Measurements from ENCODE around the gene LRSAM1. TPM values are rescaled to one million over a fixed set of nuclear protein-coding genes. Genes with fewer than 3 reads are reported as not detected.

LRSAM1 gene
- total RNA-seq, 4 donors from 2014 or later, result 15.5 to 26.5 (median 20.2) TPM

DNA sequence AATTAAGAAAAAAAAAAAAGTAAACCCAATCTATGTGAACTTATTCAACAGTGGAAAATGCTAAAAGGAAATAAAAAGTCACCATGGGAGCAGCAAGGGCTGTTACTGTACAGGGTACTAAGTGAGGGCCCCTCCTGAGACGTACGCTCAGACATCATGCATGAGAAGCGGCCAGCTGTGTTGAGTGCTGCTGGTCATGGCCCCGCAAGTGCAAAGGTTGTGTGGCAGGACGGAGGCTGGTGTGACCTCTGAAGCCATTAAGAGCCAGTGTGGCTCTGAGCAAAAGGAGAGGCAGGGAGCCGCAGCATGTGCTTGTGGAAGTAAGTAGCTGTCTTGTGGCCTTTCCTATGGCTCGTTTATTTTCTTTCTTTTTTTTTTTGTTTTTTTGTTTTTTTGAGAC, 30.3 kb upstream of the LRSAM1 start:
- no peak overlapping the region for H3K27ac ChIP-seq
- peaks cover 0 to 10% of the 10 kb centered on the region in 2 donors for H3K36me3 ChIP-seq
- no peak overlapping the region for H3K4me3 ChIP-seq
- no peaks in the 10 kb centered on the region for H3K9me3 ChIP-seq
- no peaks in the 10 kb centered on the region for H3K27me3 ChIP-seq
- H3K4me1 ChIP-seq, result peaks cover 7 to 49% (median 21%) of the 10 kb centered on the region in 3 donors
- ATAC-seq, result no peak
- TF ChIP-seq EP300 (IDR thresholded peaks at IDR 0.05) (no peak), POLR2AphosphoS5 (IDR thresholded peaks at IDR 0.05) (no peak), POLR2A (IDR thresholded peaks at IDR 0.05) (no peak)
- TF ChIP-seq, protein P1, sequence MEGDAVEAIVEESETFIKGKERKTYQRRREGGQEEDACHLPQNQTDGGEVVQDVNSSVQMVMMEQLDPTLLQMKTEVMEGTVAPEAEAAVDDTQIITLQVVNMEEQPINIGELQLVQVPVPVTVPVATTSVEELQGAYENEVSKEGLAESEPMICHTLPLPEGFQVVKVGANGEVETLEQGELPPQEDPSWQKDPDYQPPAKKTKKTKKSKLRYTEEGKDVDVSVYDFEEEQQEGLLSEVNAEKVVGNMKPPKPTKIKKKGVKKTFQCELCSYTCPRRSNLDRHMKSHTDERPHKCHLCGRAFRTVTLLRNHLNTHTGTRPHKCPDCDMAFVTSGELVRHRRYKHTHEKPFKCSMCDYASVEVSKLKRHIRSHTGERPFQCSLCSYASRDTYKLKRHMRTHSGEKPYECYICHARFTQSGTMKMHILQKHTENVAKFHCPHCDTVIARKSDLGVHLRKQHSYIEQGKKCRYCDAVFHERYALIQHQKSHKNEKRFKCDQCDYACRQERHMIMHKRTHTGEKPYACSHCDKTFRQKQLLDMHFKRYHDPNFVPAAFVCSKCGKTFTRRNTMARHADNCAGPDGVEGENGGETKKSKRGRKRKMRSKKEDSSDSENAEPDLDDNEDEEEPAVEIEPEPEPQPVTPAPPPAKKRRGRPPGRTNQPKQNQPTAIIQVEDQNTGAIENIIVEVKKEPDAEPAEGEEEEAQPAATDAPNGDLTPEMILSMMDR (IDR thresholded peaks at IDR 0.05), result no peak
- WGBS, 2 donors (ENCODE audit: low coverage in 1 of 2), result 88 to 90% methylated on average over 6 to 7 of the region's 7 CpGs

DNA sequence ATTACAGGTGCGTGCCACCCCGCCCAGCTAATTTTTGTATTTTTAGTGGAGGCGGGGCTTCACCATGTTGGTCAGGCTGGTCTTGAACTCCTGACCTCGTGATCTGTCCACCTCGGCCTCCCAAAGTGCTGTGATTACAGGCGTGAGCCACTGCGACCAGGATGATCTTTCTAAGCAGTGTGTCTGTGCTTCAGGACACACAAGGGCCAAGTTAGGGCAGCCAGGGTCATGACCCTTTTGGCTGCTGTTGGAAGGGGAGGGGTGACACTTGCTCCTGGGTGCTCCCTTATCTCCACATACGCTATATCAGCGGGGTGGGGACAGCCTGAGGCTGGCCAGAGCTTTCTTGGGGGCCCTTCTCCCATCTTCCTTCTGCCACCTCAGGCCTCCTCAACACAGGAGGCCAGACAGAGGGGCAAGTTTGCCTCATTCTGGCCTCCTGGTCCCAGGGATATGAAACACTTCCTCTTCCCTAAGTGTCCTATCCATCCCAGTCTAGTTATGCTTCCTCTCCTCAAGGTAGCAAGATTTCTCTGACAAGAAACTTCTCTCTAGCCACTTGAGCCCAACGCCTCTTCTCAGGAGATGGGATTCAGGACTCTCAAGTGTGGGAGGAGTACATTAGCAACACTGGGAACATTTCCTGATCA, 29.1 kb upstream of the LRSAM1 start:
- no peak for ATAC-seq
- TF ChIP-seq POLR2AphosphoS5 (IDR thresholded peaks at IDR 0.05) (no peak), POLR2A (IDR thresholded peaks at IDR 0.05) (no peak), EP300 (IDR thresholded peaks at IDR 0.05) (no peak)
- TF ChIP-seq, protein P1 (IDR thresholded peaks at IDR 0.05), result no peak
- Histone ChIP-seq H3K4me1 (peaks cover 7 to 55% (median 21%) of the 10 kb centered on the region in 3 donors), H3K4me3 (peak overlapping the region in 1 of 2 donors; percentile 67), H3K9me3 (no peaks in the 10 kb centered on the region), H3K36me3 (peaks cover 0 to 10% of the 10 kb centered on the region in 2 donors), H3K27me3 (no peaks in the 10 kb centered on the region), H3K27ac (peak overlapping the region in 2 of 4 donors; percentile 92 to 93)
- 75% methylated on average over 6 of the region's 10 CpGs; no CpG with 5 or more reads in 1 of the 2 donors for WGBS, 2 donors (ENCODE audit: low coverage in 1 of 2)

DNA sequence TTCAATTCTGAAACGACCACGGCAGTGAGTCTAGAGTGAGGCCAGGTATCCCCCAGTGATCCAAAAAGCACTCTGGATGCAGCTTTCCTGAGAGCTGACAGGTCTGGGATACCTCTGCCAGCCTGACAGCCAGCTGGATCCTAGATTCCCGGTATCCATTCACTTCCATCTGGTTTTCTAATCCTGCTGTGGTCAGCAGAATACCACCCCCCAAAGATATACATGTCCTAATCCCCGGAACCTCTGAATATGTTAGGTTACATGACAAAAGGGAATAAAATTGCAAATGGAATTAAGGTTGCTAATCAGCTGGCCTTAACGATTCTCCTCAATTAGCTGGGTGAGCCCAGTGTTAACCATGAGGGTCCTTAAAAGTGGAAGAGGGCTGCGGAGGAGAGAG, 28.5 kb upstream of the LRSAM1 start:
- Histone ChIP-seq H3K36me3 (peaks cover 0 to 11% of the 10 kb centered on the region in 2 donors), H3K4me3 (peak overlapping the region in 1 of 2 donors; percentile 67), H3K27ac (peak overlapping the region in 3 of 4 donors; percentile 92 to 93 (median 92)), H3K9me3 (no peaks in the 10 kb centered on the region), H3K27me3 (no peaks in the 10 kb centered on the region), H3K4me1 (peaks cover 7 to 59% (median 21%) of the 10 kb centered on the region in 3 donors)
- TF ChIP-seq EP300 (IDR thresholded peaks at IDR 0.05), result no peak
- 24% methylated on average over 4 of the region's 6 CpGs; no CpG with 5 or more reads in 1 of the 2 donors for WGBS, 2 donors (ENCODE audit: low coverage in 1 of 2)
- no peak for ATAC-seq

DNA sequence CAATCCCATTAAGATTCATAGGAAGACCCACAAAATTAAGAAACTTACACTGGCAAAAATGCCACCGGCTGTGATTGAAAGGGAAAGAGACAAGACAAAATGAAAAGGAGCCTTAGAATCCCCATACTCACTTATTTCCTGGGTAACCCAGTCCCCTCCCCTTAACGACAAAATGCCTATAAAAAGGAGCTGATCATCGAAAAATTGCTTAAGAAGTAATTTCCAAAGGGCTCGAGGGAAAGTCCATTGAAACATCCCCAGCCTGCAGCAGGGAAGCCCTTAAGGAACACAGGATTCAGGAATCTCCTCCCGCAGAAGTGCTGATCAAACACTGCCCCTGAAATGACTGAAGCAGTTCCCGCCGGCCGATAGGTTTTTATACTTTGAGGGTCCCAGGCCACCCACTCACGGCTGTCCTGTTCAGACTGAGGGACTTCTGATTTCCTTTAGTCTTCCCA, 27.8 kb upstream of the LRSAM1 start:
- no peaks in the 10 kb centered on the region for H3K27me3 ChIP-seq
- H3K4me1 ChIP-seq, result peaks cover 7 to 61% (median 21%) of the 10 kb centered on the region in 3 donors
- peak; percentile 3 for ATAC-seq
- WGBS, 2 donors (ENCODE audit: low coverage in 1 of 2), result 0% methylated on average over 2 to 4 of the region's 9 CpGs
- peak overlapping the region; percentile 59 to 93 (median 92) for H3K27ac ChIP-seq
- no peaks in the 10 kb centered on the region for H3K9me3 ChIP-seq
- TF ChIP-seq, protein P1 (IDR thresholded peaks at IDR 0.05), result no peak
- TF ChIP-seq POLR2AphosphoS5 (IDR thresholded peaks at IDR 0.05) (no peak), EP300 (IDR thresholded peaks at IDR 0.05) (no peak)
- peaks cover 0 to 18% of the 10 kb centered on the region in 2 donors for H3K36me3 ChIP-seq
- H3K4me3 ChIP-seq, result peak overlapping the region; percentile 59 to 67

DNA sequence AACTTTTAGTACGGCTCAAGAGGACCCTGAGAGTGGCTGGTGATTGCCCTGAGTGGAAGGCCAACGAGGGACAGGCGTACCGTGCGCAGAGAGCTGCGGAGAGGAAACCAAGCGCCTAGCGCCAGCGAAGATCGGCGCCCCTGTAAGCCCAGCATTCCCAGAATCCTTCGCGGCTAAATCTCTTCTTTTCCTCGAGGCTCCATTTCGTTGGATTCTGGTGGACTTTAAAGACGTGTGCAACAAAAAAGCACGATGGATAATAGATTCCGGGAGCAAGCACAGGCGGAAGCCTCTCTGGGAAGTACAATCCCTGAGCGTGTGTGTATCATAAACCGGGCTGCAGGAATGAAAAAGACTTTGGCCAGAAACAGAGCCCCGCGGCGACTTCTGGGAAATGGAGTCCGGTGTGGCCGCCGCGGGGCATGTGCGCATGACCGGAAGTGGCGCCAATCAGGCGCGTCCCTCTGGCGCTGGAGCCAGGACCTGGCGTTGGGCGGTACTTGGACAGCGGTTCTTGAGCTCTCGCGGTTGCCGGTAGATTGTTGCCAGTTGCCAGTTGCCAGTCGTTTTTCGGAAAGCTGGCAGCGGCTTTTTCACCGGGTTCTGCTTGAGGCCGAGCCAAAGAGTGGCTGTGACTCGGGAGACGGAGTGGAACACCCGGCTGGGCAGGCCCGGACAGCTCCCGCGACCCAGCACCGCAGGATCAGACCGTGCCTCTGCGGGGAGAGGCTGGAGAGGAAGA, 27.2 kb upstream of the LRSAM1 start, which contains the start of gene ZNF79:
Gene ZNF79 (plus strand): TSS at position 449 of the 742 bp plus-strand sequence. CDS start 406 bp downstream, outside the sequence.
- 0 to 1% methylated on average over 20 to 42 of the region's 54 CpGs for WGBS, 2 donors (ENCODE audit: low coverage in 1 of 2)
- peak; percentile 98 for ATAC-seq
- peaks cover 7 to 61% (median 21%) of the 10 kb centered on the region in 3 donors for H3K4me1 ChIP-seq

More for the DNA sequence above, 27.2 kb upstream of the LRSAM1 start, which contains the start of gene ZNF79:
- Histone ChIP-seq H3K27me3 (no peaks in the 10 kb centered on the region), H3K9me3 (no peaks in the 10 kb centered on the region), H3K4me3 (peak within 1 kb of the TSS; percentile 59 to 67), H3K36me3 (peaks cover 0 to 19% of the 10 kb centered on the region in 2 donors), H3K27ac (peak within 1 kb of the TSS; percentile 59 to 93 (median 92))
- TF ChIP-seq, protein P1 (IDR thresholded peaks at IDR 0.05), result peak in 1 of 4 experiments; percentile 20
- TF ChIP-seq POLR2AphosphoS5 (IDR thresholded peaks at IDR 0.05) (peak; percentile 87), POLR2A (IDR thresholded peaks at IDR 0.05) (peak; percentile 33 to 49), EP300 (IDR thresholded peaks at IDR 0.05) (no peak)

All from gastroesophageal sphincter (tissue), 4 donors.